K562 (cell line): Measurements from ENCODE around the gene GDF15. TPM values are rescaled to one million over a fixed set of nuclear protein-coding genes. Genes with fewer than 3 reads are reported as not detected.

ENCODE experiments used
- ATAC-seq: fragments of 200-7000 bp; cut with Tn5 transposase; 3 replicates; pipeline ENCODE4 v1.9.1; 2020; ENCODE audit warnings: moderate library complexity
- BruUV-seq: library from RNA; stranded (reverse); fragments of 400-500 nt; replicated peaks from 2 replicates; lab custom pipeline; 2021; lab: Mats Ljungman, UMichigan
- CTCF ChIA-PET: fragments of 300-600 bp; formaldehyde crosslinking; extraction: SDS; loops from one replicate; lab custom pipeline; 2021; ENCODE audit warnings: low intra/inter-chr PET ratio; lab: Yijun Ruan, JAX
- POLR2A ChIA-PET: fragments of 300-600, 350-650 bp; sonication (Branson Sonifier 250); formaldehyde crosslinking; extraction: SDS; loops from one replicate; lab custom pipeline; 2021; ENCODE audit warnings: antibody characterized with exemption, inconsistent platforms; lab: Yijun Ruan, JAX
- DNase-seq, 4 experiments: peaks; one replicate each; pipeline versions ENCODE4 v3.0.0 to v3.0.0-alpha.2; 2011 to 2018; ENCODE audit warnings: low spot score in 3 of 4, mixed read lengths in 3 of 4; ENCODE audit errors: extremely low read depth in 1 of 4
- FAIRE-seq: peaks from 2 replicates; lab custom pipeline; 2011; peaks lifted over from hg19 to GRCh38; lab: Jason Lieb, UNC
- H2AFZ ChIP-seq: 2 replicates; pipeline ENCODE4 v1.6.0; 2011; ENCODE audit warnings: low read depth, low read length, control low read depth, inconsistent platforms
- H3K27ac ChIP-seq: fragments of 200-600 bp; 3 replicates; pipeline ENCODE4 v1.8.0; 2011; ENCODE audit warnings: low read depth, mild to moderate bottlenecking, control low read depth, inconsistent platforms, low read length, moderate library complexity, mixed read lengths; ENCODE audit errors: extremely low read depth
- H3K27me3 ChIP-seq, 2 experiments: fragments of 300-600 bp in 1 of 2; 2 replicates in 1 of 2; 3 replicates in 1 of 2; pipeline versions ENCODE4 v1.6.0 to v1.8.0; 2011; ENCODE audit warnings: inconsistent platforms in 2 of 2, low read length in 2 of 2, mild to moderate bottlenecking in 1 of 2, mixed read lengths in 1 of 2, moderate library complexity in 1 of 2; ENCODE audit not compliant: control insufficient read depth in 2 of 2, insufficient read depth in 2 of 2
- H3K36me3 ChIP-seq: fragments of 300-600 bp; 3 replicates; pipeline ENCODE4 v1.8.0; 2011; ENCODE audit warnings: mild to moderate bottlenecking, low read length, inconsistent platforms; ENCODE audit not compliant: control insufficient read depth, insufficient read depth
- H3K4me1 ChIP-seq, 2 experiments: fragments of 200-600 bp in 1 of 2; replicated peaks in 1 of 2; 2 replicates in 1 of 2; 3 replicates in 1 of 2; pipeline versions ENCODE4 v1.5.1 to v1.8.0; 2011; ENCODE audit warnings: inconsistent platforms in 2 of 2, low read length in 2 of 2, mild to moderate bottlenecking in 1 of 2, mixed read lengths in 1 of 2, moderate library complexity in 1 of 2; ENCODE audit not compliant: control insufficient read depth in 2 of 2, insufficient read depth in 2 of 2
- H3K4me2 ChIP-seq: 2 replicates; pipeline ENCODE4 v1.6.1; 2011; ENCODE audit warnings: low read length, control low read depth, inconsistent platforms, mixed read lengths; ENCODE audit not compliant: insufficient read depth
- H3K4me3 ChIP-seq: fragments of 200-600 bp; sonication (generic), shearing (Covaris generic); 2 replicates; pipeline ENCODE4 v1.5.1; 2016; ENCODE audit warnings: control low read depth, inconsistent platforms
- H3K79me2 ChIP-seq: fragments of 200-600 bp; 3 replicates; pipeline ENCODE4 v1.8.0; 2011; ENCODE audit warnings: low read length, inconsistent platforms; ENCODE audit not compliant: control insufficient read depth, insufficient read depth
- H3K9ac ChIP-seq, 2 experiments: 2 replicates each; pipeline versions ENCODE4 v1.6.0 to v1.6.1; 2011; ENCODE audit warnings: low read depth in 2 of 2, low read length in 2 of 2, control low read depth in 1 of 2, inconsistent platforms in 1 of 2, mild to moderate bottlenecking in 1 of 2, mixed read lengths in 1 of 2; ENCODE audit not compliant: insufficient read depth in 1 of 2
- H3K9me1 ChIP-seq: one replicate; pipeline ENCODE4 v1.6.0; 2011; ENCODE audit warnings: inconsistent platforms, mild to moderate bottlenecking, low read length, moderate library complexity; ENCODE audit not compliant: control insufficient read depth, insufficient read depth
- H3K9me3 ChIP-seq: replicated peaks from 2 replicates; pipeline ENCODE4 v1.5.1; 2011; ENCODE audit warnings: low read depth, low read length, inconsistent platforms; ENCODE audit not compliant: control insufficient read depth, insufficient read depth
- H4K20me1 ChIP-seq: replicated peaks from 2 replicates; pipeline ENCODE4 v1.6.1; 2011; ENCODE audit warnings: low read length, inconsistent platforms, mixed read lengths; ENCODE audit not compliant: control insufficient read depth, insufficient read depth
- CBFB ChIP-seq: sonication (generic); formaldehyde crosslinking; IDR thresholded peaks from 2 replicates; pipeline ENCODE4 v1.4.0; 2020; ENCODE audit warnings: mild to moderate bottlenecking, missing genetic modification reagents
- FOXK2 ChIP-seq, 2 experiments: fragments of 450-650 bp; IDR thresholded peaks in 1 of 2; conservative IDR thresholded peaks in 1 of 2; 2 replicates each; pipeline ENCODE4 v1.6.1; 2016; ENCODE audit warnings: low read depth in 2 of 2, mild to moderate bottlenecking in 1 of 2
- ILF3 ChIP-seq: fragments of 450-650 bp; IDR thresholded peaks from 2 replicates; pipeline ENCODE4 v1.6.1; 2018; ENCODE audit warnings: antibody characterized with exemption, mild to moderate bottlenecking, moderate library complexity, borderline replicate concordance
- JUND ChIP-seq, 2 experiments: IDR thresholded peaks; 2 replicates in 1 of 2; 3 replicates in 1 of 2; pipeline ENCODE4 v1.6.1; 2011; ENCODE audit warnings: borderline replicate concordance in 2 of 2, low read depth in 2 of 2, low read length in 2 of 2, improper control_type of control experiment in 1 of 2, missing biosample characterization in 1 of 2, missing genetic modification characterization in 1 of 2, missing genetic modification reagents in 1 of 2
- KDM1A ChIP-seq, 2 experiments: fragments of 450-650 bp; IDR thresholded peaks; 2 replicates each; pipeline ENCODE4 v1.6.1; 2016; ENCODE audit warnings: mild to moderate bottlenecking in 2 of 2
- MLLT1 ChIP-seq, 2 experiments: fragments of 450-650 bp; IDR thresholded peaks; 2 replicates each; pipeline ENCODE4 v1.6.1; 2016
- MLX ChIP-seq, 2 experiments: fragments of 450-650 bp in 1 of 2; sonication (generic) in 1 of 2; formaldehyde crosslinking; conservative IDR thresholded peaks; 2 replicates each; pipeline versions ENCODE4 v1.4.0 to v1.8.1; 2020 to 2022; ENCODE audit warnings: mild to moderate bottlenecking in 1 of 2, missing genetic modification reagents in 1 of 2
- PKNOX1 ChIP-seq: fragments of 450-650 bp; IDR thresholded peaks from 2 replicates; pipeline ENCODE4 v1.6.1; 2016
- POLR2G ChIP-seq: fragments of 200-400 bp; formaldehyde crosslinking; IDR thresholded peaks from 2 replicates; pipeline ENCODE4 v1.6.1; 2017; ENCODE audit warnings: low read depth, mild to moderate bottlenecking, antibody characterized with exemption, low read length, moderate library complexity
- ZBTB17 ChIP-seq: fragments of 450-650 bp; formaldehyde crosslinking; IDR thresholded peaks from 2 replicates; pipeline ENCODE4 v1.4.0; 2020; ENCODE audit warnings: mild to moderate bottlenecking
- ZNF12 ChIP-seq: sonication (generic); formaldehyde crosslinking; IDR thresholded peaks from 2 replicates; pipeline ENCODE4 v1.4.0; 2020; ENCODE audit warnings: mild to moderate bottlenecking, missing genetic modification reagents
- WGBS: fragments of 100-300 bp; shearing (Covaris generic); methylation state at CpG from one replicate; pipeline ENCODE4 v1.1.6; 2016; ENCODE audit warnings: low coverage, mixed read lengths; ENCODE audit not compliant: insufficient coverage; ENCODE audit errors: missing lambda C conversion rate; 5-methylcytosine and 5-hydroxymethylcytosine counted together
- in situ Hi-C: fragments of 300-500 bp; cut with MboI; formaldehyde crosslinking; loops from 4 replicates; pipeline ENCODE4 v1.15.0; 2018; ENCODE audit warnings: inconsistent platforms, mixed read lengths
- intact Hi-C: fragments of 100-400 bp; cut with micrococcal nuclease; formaldehyde crosslinking; loops from 2 replicates; pipeline ENCODE4 v1.14.2; 2022
- polyA plus RNA-seq, 8 experiments: library from polyadenylated mRNA; depleted of rRNA in 4 of 8; stranded (reverse) in 5 of 8; unstranded in 3 of 8; fragments of >200 nt; fragmentation: Nextera tagmentation in 2 of 8; fragmentation: Illumina TruSeq in 1 of 8; extraction: Ambion mirVana in 2 of 8; extraction: Trizol in 1 of 8; gene quantifications; 2 replicates each; pipeline versions ENCODE4 v1.2.1 to v1.2.3, GENCODE V29; 2011 to 2014; ENCODE audit warnings: inconsistent platforms in 1 of 8, missing spikeins in 1 of 8
- total RNA-seq, 7 experiments: library from RNA; depleted of rRNA in 6 of 7; stranded (reverse); fragments of >200 nt in 6 of 7; fragmentation: Illumina TruSeq in 2 of 7; extraction: Trizol in 2 of 7; gene quantifications; 2 replicates each; pipeline versions ENCODE4 v1.2.1 to v1.2.3, GENCODE V29; 2011 to 2021; ENCODE audit warnings: low replicate concordance in 1 of 7
- TF ChIP-seq, protein P1 (sequence below): sonication (generic); formaldehyde crosslinking; IDR thresholded peaks from 2 replicates; pipeline ENCODE4 v1.8.0; 2022; ENCODE audit warnings: missing genetic modification reagents, mild to moderate bottlenecking, borderline replicate concordance
- TF ChIP-seq, protein P2 (sequence below), 2 experiments: IDR thresholded peaks; 2 replicates each; pipeline ENCODE4 v1.6.1; 2011; ENCODE audit warnings: borderline replicate concordance in 1 of 2, control low read depth in 1 of 2, low read depth in 1 of 2, low read length in 1 of 2, mild to moderate bottlenecking in 1 of 2, mixed read lengths in 1 of 2, moderate library complexity in 1 of 2; ENCODE audit not compliant: insufficient read depth in 1 of 2, insufficient read length in 1 of 2, poor library complexity in 1 of 2, severe bottlenecking in 1 of 2; ENCODE audit errors: extremely low read depth in 1 of 2

The GDF15 gene
- total and polyA plus RNA-seq, 9 of the 15 experiments (the other 6 are each of a cell fraction or from before 2014, with no cell fraction given) = 2.3 to 82.4 (median 12.5) TPM

GRCh38 chr19:18339723-18340122 lies 46.2 kb upstream of the GDF15 start:
- DNase-seq (peak; percentile 64 to 85 (median 72)), ATAC-seq (peak; percentile 74), FAIRE-seq (peak; percentile 83)
- H3K79me2 ChIP-seq = peaks cover 29% of the 10 kb centered on the region
- BruUV-seq = no TSS peak
- H3K9me1 ChIP-seq = no peaks in the 10 kb centered on the region
- peaks cover 9 to 40% of the 10 kb centered on the region in 2 experiments; a peak in 4 of 5 replicates for H3K4me1 ChIP-seq
- no peaks in the 10 kb centered on the region for H3K27me3 ChIP-seq
- H3K27ac ChIP-seq = peak overlapping the region; percentile 92
- POLR2A ChIA-PET = interaction anchor here (0.6 to 7.9 kb wide), 12 partner anchors 11 to 935 kb away, joined by 3 to 106 read pairs (median 4); partner anchors contain the start of genes BST2, GDF15 and JUND
- CTCF ChIA-PET = interaction anchor here (0.7 kb wide), 1 partner anchor 48 kb away, joined by 3 read pairs; no protein-coding TSS in a partner anchor
- peaks cover 28% of the 10 kb centered on the region for H3K36me3 ChIP-seq
- H4K20me1 ChIP-seq = no peaks in the 10 kb centered on the region
- WGBS = 12% methylated on average over 6 of the region's 6 CpGs
- in situ Hi-C loops (loop anchor here (5.0 kb wide), 1 partner anchor 68 kb away; no protein-coding TSS in a partner anchor), intact Hi-C loops (loop anchor here (2.0 kb wide), 1 partner anchor 69 kb away; no protein-coding TSS in a partner anchor)
- H3K9ac ChIP-seq = peak overlapping the region; percentile 83 to 91
- H3K4me2 ChIP-seq = peak overlapping the region; percentile 93
- no peaks in the 10 kb centered on the region; the same call in 1 of the 2 replicates for H3K9me3 ChIP-seq
- peak overlapping the region; percentile 84 for H2AFZ ChIP-seq
- peak overlapping the region; percentile 97 for H3K4me3 ChIP-seq
- peak; percentile 39 for TF ChIP-seq JUND (IDR thresholded peaks at IDR 0.05; ENCODE audit: borderline replicate concordance, low read depth, low read length)
- TF ChIP-seq JUND (tag; IDR thresholded peaks at IDR 0.05; ENCODE audit: borderline replicate concordance, low read depth, low read length) = no peak; the same call in 2 of the 3 replicates
- TF ChIP-seq CBFB (CRISPR knock-in tag) = 0 out of 2 replicates have a peak, but pooled peaks have one; percentile 25
- TF ChIP-seq, protein P1, sequence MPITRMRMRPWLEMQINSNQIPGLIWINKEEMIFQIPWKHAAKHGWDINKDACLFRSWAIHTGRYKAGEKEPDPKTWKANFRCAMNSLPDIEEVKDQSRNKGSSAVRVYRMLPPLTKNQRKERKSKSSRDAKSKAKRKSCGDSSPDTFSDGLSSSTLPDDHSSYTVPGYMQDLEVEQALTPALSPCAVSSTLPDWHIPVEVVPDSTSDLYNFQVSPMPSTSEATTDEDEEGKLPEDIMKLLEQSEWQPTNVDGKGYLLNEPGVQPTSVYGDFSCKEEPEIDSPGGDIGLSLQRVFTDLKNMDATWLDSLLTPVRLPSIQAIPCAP (CRISPR knock-in tag) = no peak
- TF ChIP-seq POLR2G = no peak
- 0 out of 4 replicates have a peak, but pooled peaks of 1 of the 2 experiments have one; percentile 12 for TF ChIP-seq MLLT1 (IDR thresholded peaks at IDR 0.05)
- no peak; a peak in 1 of 4 replicates for TF ChIP-seq KDM1A (IDR thresholded peaks at IDR 0.05)
- TF ChIP-seq PKNOX1 = peak; percentile 80
- TF ChIP-seq ILF3 = no peak
- no peak for TF ChIP-seq ZBTB17 (CRISPR knock-in tag)
- TF ChIP-seq ZNF12 (CRISPR knock-in tag) = 0 out of 2 replicates have a peak, but pooled peaks have one; percentile 19
- TF ChIP-seq MLX (CRISPR knock-in tag; conservative IDR thresholded peaks at IDR 0.05) = no peak
- peak in 1 of 2 experiments; percentile 35; a peak in 1 of 4 replicates for TF ChIP-seq FOXK2 (conservative IDR thresholded peaks at IDR 0.05 in 1 of 2, IDR thresholded peaks at IDR 0.05 in 1 of 2; ENCODE audit: low read depth in 2 of 2)
- TF ChIP-seq, protein P2, sequence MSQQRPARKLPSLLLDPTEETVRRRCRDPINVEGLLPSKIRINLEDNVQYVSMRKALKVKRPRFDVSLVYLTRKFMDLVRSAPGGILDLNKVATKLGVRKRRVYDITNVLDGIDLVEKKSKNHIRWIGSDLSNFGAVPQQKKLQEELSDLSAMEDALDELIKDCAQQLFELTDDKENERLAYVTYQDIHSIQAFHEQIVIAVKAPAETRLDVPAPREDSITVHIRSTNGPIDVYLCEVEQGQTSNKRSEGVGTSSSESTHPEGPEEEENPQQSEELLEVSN (IDR thresholded peaks at IDR 0.05; ENCODE audit: borderline replicate concordance in 1 of 2, extremely low read depth in 1 of 2, insufficient read depth in 1 of 2, insufficient read length in 1 of 2, low read depth in 1 of 2, low read length in 1 of 2, poor library complexity in 1 of 2, severe bottlenecking in 1 of 2) = peak in 1 of 2 experiments; percentile 9
